ENCODE measurements around the gene FAM151A. TPM values are rescaled to one million over a fixed set of nuclear protein-coding genes. Genes with fewer than 3 reads are reported as not detected.
A peak's percentile ranks its signal among the peaks of the same experiment; 100 is the strongest.

Gene FAM151A
- total RNA-seq, 4 donors from 2014 or later, result 1.4 to 28.5 (median 7.1) TPM

- WGBS, 2 donors (ENCODE audit: low coverage in 1 of 2), result 84% methylated on average over 8 of the region's 8 CpGs; no CpG with 5 or more reads in 1 of the 2 donors
- no peaks in the 10 kb centered on the region for H3K27me3 ChIP-seq
- H3K4me3 ChIP-seq, result no peak overlapping the region
- DNase-seq, result no peak
- H3K4me1 ChIP-seq, result peaks cover 0 to 10% (median 3%) of the 10 kb centered on the region in 4 donors
- TF ChIP-seq POLR2AphosphoS5 (IDR thresholded peaks at IDR 0.05) (no peak), POLR2A (IDR thresholded peaks at IDR 0.05) (no peak), CTCF (IDR thresholded peaks at IDR 0.05) (no peak), EP300 (IDR thresholded peaks at IDR 0.05; ENCODE audit: low read depth) (no peak)
- no peaks in the 10 kb centered on the region for H3K9me3 ChIP-seq
- H3K27ac ChIP-seq, result no peak overlapping the region
- in situ Hi-C loops (cut with MboI; ENCODE audit: low pct_ligation_motif_present in 1 of 4, low pct_unique_long_range_greater_than_20kb in 1 of 4, low sequenced_read_pairs in 3 of 4), result no loop called here
- intact Hi-C loops (cut with DNase I; ENCODE audit: low total_unique reads), result no loop called here
- no peaks in the 10 kb centered on the region for H3K36me3 ChIP-seq
These were observed 3.6 kb downstream of the FAM151A start for GRCh38 chr1:54619749-54620148.

GRCh38 chr1:54615531-54616279 is 7.6 kb downstream of the FAM151A start:
- in situ Hi-C loops (cut with MboI; ENCODE audit: low pct_ligation_motif_present in 1 of 4, low pct_unique_long_range_greater_than_20kb in 1 of 4, low sequenced_read_pairs in 3 of 4) (no loop called here), intact Hi-C loops (cut with DNase I; ENCODE audit: low total_unique reads) (no loop called here)
- Histone ChIP-seq H3K27ac (no peak overlapping the region), H3K4me1 (peaks cover 0 to 6% (median 0%) of the 10 kb centered on the region in 4 donors), H3K4me3 (no peak overlapping the region), H3K36me3 (no peaks in the 10 kb centered on the region), H3K9me3 (no peaks in the 10 kb centered on the region), H3K27me3 (no peaks in the 10 kb centered on the region)
- DNase-seq, result no peak
- WGBS, 2 donors (ENCODE audit: low coverage in 1 of 2), result 68 to 77% methylated on average over 7 to 13 of the region's 13 CpGs
- no peak for TF ChIP-seq POLR2A (IDR thresholded peaks at IDR 0.05)
- TF ChIP-seq CTCF (IDR thresholded peaks at IDR 0.05), result no peak
- TF ChIP-seq POLR2AphosphoS5 (IDR thresholded peaks at IDR 0.05), result no peak
- TF ChIP-seq EP300 (IDR thresholded peaks at IDR 0.05; ENCODE audit: low read depth), result no peak

- in situ Hi-C loops (cut with MboI; ENCODE audit: low pct_ligation_motif_present in 1 of 4, low pct_unique_long_range_greater_than_20kb in 1 of 4, low sequenced_read_pairs in 3 of 4), result no loop called here
- H3K4me1 ChIP-seq, result peaks cover 0 to 6% (median 0%) of the 10 kb centered on the region in 4 donors
- WGBS, 2 donors (ENCODE audit: low coverage in 1 of 2), result 70 to 80% methylated on average over 3 to 8 of the region's 8 CpGs
- TF ChIP-seq POLR2AphosphoS5 (IDR thresholded peaks at IDR 0.05) (no peak), POLR2A (IDR thresholded peaks at IDR 0.05) (no peak), EP300 (IDR thresholded peaks at IDR 0.05; ENCODE audit: low read depth) (no peak), CTCF (IDR thresholded peaks at IDR 0.05) (no peak)
- H3K36me3 ChIP-seq, result no peaks in the 10 kb centered on the region
- intact Hi-C loops (cut with DNase I; ENCODE audit: low total_unique reads), result no loop called here
- H3K27ac ChIP-seq, result no peak overlapping the region
- H3K4me3 ChIP-seq, result no peak overlapping the region
- H3K27me3 ChIP-seq, result no peaks in the 10 kb centered on the region
- no peak for DNase-seq
- H3K9me3 ChIP-seq, result no peaks in the 10 kb centered on the region
These were observed 8.8 kb downstream of the FAM151A start for GRCh38 chr1:54614563-54614962.

GRCh38 chr1:54614024-54614423 is 9.3 kb downstream of the FAM151A start:
- H3K27ac ChIP-seq, result no peak overlapping the region
- DNase-seq, result peak; percentile 2
- in situ Hi-C loops (cut with MboI; ENCODE audit: low pct_ligation_motif_present in 1 of 4, low pct_unique_long_range_greater_than_20kb in 1 of 4, low sequenced_read_pairs in 3 of 4), result no loop called here
- H3K4me3 ChIP-seq, result no peak overlapping the region
- H3K4me1 ChIP-seq, result peaks cover 0 to 6% (median 0%) of the 10 kb centered on the region in 4 donors
- 33 to 71% methylated on average over 1 to 2 of the region's 2 CpGs for WGBS, 2 donors (ENCODE audit: low coverage in 1 of 2)
- no peaks in the 10 kb centered on the region for H3K36me3 ChIP-seq
- no peaks in the 10 kb centered on the region for H3K9me3 ChIP-seq
- H3K27me3 ChIP-seq, result no peaks in the 10 kb centered on the region
- TF ChIP-seq POLR2AphosphoS5 (IDR thresholded peaks at IDR 0.05), result no peak
- TF ChIP-seq CTCF (IDR thresholded peaks at IDR 0.05), result no peak
- no peak for TF ChIP-seq POLR2A (IDR thresholded peaks at IDR 0.05)
- TF ChIP-seq EP300 (IDR thresholded peaks at IDR 0.05; ENCODE audit: low read depth), result no peak
- intact Hi-C loops (cut with DNase I; ENCODE audit: low total_unique reads), result no loop called here

Measured in transverse colon (tissue), 4 donors.